HG03432 (cell line): Measurements from ENCODE around the gene ADAMTS4.

Source experiments
- ATAC-seq: cut with Tn5 transposase; IDR thresholded peaks from one replicate; pipeline ENCODE4 v1.9.1; 2021; ENCODE audit warnings: mild to moderate bottlenecking, moderate library complexity; ENCODE audit not compliant: unreplicated experiment

Gene ADAMTS4

DNA sequence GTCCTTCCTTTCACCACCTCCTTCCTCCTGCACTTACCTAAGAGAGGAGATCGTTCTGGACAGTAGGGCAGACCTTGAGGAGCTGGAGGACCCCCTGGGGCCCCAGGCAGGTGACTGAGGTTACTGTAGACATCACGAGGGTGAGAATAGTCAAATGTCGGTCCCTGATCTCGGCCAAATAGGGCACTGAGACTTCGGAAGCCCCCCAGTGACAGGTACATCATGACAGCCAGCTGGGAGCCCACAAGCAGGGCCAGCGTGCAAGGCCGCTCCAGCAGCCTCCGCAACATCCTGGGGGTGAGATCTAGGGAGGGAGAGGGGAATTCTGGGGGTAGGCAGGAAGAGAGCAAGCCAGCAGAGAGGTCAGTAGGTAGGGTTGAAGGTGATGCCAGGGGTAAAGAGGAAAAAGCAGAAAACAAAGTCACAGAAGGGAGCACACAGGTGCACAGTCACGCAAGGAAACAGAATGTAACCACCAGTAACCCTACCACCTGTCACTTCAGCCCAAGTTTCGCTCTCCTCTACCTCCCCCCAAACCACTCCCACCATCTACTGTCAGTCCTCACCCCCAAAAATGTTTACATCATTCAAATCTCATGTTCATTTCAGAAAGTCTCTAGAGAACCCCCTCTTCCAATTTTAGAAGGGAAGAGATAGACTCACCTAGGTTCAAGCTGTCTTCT, 22.9 kb downstream of the ADAMTS4 start:
- ATAC-seq, result no peak

DNA sequence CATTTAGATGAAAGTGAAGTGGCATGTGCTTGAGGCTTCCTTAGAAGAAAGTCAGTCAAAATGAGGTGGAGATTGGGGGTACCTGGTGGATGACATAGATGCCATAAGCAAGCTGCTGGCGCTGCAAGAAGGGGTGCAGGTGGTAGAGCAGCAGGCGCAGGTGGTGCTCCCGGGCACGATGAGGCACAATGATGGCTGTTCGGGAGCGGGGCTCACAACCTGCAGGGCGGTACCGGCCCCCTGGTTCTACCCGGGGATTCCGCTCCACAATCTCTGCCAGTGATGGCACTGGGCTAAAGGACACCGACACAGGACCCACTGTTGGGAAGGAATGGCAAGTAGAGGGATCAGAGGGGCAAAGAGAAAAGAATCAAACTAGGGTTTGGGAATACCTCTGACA, 23.9 kb downstream of the ADAMTS4 start:
- ATAC-seq, result no peak

- no peak for ATAC-seq
These were observed 25.1 kb downstream of the ADAMTS4 start for GRCh38 chr1:161173711-161174110.

- ATAC-seq, result no peak
These were observed 26.0 kb downstream of the ADAMTS4 start for GRCh38 chr1:161172776-161173376.

DNA sequence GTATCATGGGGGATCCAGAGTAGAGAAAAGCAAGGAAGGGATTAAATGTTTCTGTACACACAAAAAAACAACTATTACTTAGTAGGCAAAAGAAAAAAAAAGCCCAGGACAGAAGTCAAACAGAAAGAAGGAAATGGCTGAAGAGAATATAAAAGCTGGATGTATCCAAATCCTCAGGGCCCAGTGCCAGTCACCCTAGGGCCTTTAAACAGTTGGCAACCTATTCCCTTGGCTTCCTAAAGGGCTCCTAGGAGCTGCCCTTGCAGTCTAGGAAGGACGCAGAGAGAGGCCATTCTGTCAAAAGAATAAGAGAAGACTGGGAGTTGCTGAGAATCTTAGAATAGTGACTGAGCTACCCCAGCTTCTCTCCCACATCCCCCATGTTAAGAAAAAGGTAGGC, 26.5 kb downstream of the ADAMTS4 start:
- ATAC-seq, result no peak

DNA sequence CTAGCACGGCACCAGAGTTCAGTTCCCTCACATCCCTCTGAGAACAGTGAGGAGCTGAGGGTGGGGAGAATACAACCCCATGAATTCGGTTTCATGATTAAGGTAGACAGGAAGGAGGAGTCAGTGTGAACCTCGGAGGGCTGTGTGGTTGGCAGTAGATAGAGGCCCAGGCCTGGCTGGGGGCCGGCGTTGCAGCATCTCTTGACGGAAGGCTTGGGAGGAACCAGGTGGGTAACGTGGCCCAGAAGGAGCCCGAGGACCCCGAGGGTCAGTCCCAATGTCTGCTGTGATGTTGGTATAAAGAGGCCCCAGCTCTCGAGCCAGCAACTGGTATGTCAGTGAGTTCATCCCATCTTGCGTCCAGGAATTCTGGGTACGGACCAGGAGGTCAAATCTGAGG, 27.2 kb downstream of the ADAMTS4 start:
- no peak for ATAC-seq

DNA sequence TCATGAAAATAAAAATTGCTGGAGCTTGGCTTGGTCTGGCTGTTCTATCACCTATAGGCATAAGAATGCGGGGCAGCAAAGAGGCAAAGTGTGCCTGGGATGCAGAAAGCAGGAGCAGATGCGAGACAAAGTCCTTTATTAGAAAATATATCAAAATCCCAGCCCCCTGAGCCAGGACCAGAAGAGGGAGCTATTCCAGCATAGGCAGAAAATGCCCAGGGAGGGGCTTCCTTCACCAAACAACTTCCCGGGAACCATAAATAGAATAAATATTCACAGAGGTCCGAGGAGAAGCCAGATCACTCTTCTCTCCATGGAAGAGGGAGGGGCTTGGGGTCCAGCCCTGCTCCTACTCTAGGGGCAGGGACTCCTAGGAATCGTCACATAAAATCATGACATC, 27.7 kb downstream of the ADAMTS4 start:
- no peak for ATAC-seq

DNA sequence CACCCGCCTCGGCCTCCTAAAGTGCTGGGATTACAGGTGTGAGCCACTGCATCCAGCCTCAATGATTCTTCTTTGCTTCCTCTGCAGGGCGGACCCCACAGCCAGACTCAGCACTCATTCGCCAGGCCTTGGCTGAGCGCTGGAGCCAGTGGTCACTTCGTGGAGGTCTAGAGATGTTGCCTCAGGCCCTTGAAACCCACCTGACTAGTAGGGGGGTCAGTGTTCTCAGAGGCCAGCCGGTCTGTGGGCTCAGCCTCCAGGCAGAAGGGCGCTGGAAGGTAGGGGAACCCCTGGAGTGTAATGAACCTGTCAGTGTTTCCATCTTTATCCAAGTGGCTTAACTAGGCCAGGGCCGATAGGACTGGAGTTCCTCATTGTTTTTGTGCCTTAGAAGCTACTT, 29.9 kb downstream of the ADAMTS4 start:
- no peak for ATAC-seq

DNA sequence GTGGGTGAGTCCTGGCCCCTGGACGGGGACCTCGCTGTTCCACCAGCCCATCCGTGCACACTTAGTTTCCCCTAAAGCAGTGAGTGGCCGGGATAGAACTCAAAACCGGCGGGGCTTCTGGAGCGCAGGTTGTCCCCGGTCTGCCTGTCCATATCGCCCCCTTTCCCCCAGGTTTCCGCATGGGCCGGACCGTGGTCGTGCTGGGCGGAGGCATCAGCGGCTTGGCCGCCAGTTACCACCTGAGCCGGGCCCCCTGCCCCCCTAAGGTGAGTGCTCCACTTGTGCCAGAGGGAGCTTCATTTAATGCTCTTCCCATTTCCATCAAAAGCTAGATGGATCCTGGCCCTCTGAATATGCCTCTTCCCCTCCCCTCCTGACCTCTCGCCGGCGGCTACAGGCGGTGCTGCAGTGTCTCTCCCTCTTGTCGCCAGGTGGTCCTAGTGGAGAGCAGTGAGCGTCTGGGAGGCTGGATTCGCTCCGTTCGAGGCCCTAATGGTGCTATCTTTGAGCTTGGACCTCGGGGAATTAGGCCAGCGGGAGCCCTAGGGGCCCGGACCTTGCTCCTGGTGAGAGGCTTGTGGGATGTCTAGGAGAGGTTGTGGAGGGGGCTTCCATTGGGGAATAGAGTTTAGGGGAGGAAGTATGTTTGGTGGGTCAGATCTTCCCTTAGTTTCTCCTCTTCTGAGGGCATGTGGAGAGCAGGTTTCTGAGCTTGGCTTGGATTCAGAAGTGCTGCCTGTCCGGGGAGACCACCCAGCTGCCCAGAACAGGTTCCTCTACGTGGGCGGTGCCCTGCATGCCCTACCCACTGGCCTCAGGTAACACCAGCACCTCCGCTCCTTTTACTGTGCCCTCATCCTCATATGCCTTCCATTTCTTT, 31.9 kb downstream of the ADAMTS4 start:
- peak; percentile 1 for ATAC-seq

- peak; percentile 95 for ATAC-seq
These were observed 32.8 kb downstream of the ADAMTS4 start, which contains the start of gene PPOX for GRCh38 chr1:161165742-161166668. TSS of gene PPOX (plus strand) at chr1:161166426. CDS start at chr1:161166848, 422 bp downstream.

DNA sequence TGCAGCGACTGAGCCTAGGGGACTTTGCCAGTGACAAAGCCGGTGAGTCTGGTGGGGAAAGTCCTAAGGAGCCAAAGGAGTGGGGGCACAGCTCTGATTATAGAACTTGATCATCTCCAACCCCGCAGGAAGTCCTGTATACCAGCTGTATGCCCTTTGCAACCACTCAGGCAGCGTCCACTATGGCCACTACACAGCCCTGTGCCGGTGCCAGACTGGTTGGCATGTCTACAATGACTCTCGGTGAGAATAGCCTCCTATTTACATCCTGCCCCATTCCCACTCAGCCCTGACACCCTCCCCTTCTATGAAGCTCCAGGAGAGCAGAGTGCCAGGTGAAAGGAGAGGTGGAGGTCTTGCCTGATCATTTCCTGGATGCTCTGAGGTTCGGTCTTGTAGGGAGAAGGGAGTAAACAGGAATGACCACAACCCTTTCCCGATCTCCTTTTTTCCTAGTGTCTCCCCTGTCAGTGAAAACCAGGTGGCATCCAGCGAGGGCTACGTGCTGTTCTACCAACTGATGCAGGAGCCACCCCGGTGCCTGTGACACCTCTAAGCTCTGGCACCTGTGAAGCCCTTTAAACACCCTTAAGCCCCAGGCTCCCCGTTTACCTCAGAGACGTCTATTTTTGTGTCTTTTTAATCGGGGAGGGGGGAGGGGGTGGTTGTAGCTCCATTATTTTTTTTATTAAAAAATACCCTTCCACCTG, 33.8 kb downstream of the ADAMTS4 start:
- ATAC-seq, result no peak

GRCh38 chr1:161163793-161164192, 35.1 kb downstream of the ADAMTS4 start:
- no peak for ATAC-seq

DNA sequence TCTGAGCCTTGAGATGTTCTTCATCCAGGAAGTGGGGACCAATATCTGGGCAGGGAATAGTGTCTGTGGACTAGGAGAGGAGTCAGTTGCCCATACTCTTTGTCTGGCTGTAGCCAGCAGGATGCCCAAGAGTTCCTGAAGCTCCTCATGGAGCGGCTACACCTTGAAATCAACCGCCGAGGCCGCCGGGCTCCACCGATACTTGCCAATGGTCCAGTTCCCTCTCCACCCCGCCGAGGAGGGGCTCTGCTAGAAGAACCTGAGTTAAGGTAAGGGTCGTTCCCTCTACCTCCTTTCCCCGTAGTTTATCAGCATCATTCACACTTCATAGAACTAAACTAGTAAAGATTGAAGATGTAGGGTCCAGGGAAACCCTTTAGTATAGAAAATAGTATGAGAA, 36.0 kb downstream of the ADAMTS4 start:
- no peak for ATAC-seq

DNA sequence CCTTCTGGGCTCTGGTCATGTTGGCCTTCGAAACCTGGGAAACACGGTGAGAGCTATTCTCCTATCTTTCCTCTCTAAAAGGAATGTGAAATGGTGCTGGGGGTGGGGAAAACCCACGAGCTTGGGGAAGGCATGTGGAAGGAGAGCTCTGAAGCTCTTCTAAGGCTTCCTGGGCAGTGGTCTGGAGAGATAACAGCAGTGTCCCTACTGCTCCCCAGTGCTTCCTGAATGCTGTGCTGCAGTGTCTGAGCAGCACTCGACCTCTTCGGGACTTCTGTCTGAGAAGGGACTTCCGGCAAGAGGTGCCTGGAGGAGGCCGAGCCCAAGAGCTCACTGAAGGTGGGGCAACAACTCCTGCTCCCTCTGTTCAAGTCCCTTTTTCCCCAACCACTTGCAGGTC, 36.8 kb downstream of the ADAMTS4 start:
- no peak for ATAC-seq

DNA sequence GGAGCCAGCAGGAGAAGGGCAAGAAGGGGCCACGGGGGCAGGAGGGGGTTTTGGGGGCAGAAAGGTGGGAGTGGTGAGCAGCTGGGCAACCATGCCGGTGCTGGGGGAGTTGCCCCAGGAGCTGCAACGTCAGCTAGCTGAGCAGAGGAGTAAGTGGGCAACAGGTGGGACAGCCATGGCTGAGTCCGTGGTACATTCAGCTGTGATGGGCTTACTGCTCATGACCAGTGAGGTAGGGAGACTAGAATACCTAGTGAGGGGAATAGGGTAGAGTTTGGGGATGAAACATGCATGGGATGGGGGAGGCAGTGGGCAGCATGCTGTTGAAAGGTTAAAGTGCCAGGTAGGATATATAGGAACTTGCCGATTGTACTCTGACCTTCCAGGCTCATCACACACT, 37.2 kb downstream of the ADAMTS4 start:
- ATAC-seq, result no peak

DNA sequence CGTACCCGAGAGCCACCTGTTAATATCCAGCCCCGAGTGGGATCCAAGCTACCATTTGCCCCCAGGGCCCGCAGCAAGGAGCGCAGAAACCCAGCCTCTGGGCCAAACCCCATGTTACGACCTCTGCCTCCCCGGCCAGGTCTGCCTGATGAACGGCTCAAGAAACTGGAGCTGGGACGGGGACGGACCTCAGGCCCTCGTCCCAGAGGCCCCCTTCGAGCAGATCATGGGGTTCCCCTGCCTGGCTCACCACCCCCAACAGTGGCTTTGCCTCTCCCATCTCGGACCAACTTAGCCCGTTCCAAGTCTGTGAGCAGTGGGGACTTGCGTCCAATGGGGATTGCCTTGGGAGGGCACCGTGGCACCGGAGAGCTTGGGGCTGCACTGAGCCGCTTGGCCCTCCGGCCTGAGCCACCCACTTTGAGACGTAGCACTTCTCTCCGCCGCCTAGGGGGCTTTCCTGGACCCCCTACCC, 38.1 kb downstream of the ADAMTS4 start:
- ATAC-seq, result no peak

- peak; percentile 2 for ATAC-seq
These were observed 39.0 kb downstream of the ADAMTS4 start for GRCh38 chr1:161159913-161160243.

- ATAC-seq, result peak; percentile 85
These were observed 39.6 kb downstream of the ADAMTS4 start, which contains the start of gene USP21 for GRCh38 chr1:161159087-161159912. TSS of gene USP21 (plus strand) at chr1:161159500. CDS start at chr1:161160641, 1,141 bp downstream.
